Measurements from ENCODE around the gene STUM.

DNA sequence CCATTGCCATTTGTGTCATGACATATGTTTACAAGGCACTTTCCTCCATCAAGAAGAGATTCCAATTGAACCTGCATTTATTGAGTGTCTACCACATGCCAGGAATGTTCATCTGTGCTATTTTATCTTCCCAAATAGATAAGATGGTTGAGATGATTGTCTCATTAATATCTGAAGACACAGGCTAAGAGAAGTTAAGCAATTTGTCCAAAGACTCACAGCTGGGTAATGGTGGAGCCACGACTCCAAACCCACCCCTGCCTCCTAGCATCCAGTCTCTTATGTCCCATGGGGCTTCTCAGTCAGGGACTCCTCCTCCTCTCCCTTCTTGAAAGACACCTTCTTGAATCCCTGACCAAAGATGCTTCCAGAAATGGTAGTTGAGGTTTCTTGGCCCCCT, 68.1 kb downstream of the STUM start:
- TF ChIP-seq CTCF (IDR thresholded peaks at IDR 0.05) (no peak), RAD21 (IDR thresholded peaks at IDR 0.05; ENCODE audit: low read length) (no peak), MXI1 (IDR thresholded peaks at IDR 0.05; ENCODE audit: low read depth, low read length) (no peak), TAF1 (IDR thresholded peaks at IDR 0.05; ENCODE audit: borderline replicate concordance, low read depth, low read length) (no peak), EP300 (IDR thresholded peaks at IDR 0.05; ENCODE audit: borderline replicate concordance in 1 of 2, low read depth in 1 of 2, low read length in 1 of 2) (no peak), PBX3 (IDR thresholded peaks at IDR 0.05) (no peak), CHD2 (IDR thresholded peaks at IDR 0.05; ENCODE audit: low read length, partially characterized antibody) (no peak), SMC3 (IDR thresholded peaks at IDR 0.05; ENCODE audit: low read depth, low read length) (no peak), REST (IDR thresholded peaks at IDR 0.05; ENCODE audit: low read depth, low read length) (no peak), SIN3A (IDR thresholded peaks at IDR 0.05; ENCODE audit: borderline replicate concordance, low read depth, low read length) (no peak)
- TF ChIP-seq, protein P1, sequence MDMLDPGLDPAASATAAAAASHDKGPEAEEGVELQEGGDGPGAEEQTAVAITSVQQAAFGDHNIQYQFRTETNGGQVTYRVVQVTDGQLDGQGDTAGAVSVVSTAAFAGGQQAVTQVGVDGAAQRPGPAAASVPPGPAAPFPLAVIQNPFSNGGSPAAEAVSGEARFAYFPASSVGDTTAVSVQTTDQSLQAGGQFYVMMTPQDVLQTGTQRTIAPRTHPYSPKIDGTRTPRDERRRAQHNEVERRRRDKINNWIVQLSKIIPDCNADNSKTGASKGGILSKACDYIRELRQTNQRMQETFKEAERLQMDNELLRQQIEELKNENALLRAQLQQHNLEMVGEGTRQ (IDR thresholded peaks at IDR 0.05; ENCODE audit: borderline replicate concordance, low read depth, low read length): no peak
